ENCODE results near the gene CBX6. TPM values are rescaled to one million over a fixed set of nuclear protein-coding genes. Genes with fewer than 3 reads are reported as not detected.

Gene CBX6
- total and polyA plus RNA-seq, 10 donors = 10.2 to 72.2 (median 38.7) TPM

DNA sequence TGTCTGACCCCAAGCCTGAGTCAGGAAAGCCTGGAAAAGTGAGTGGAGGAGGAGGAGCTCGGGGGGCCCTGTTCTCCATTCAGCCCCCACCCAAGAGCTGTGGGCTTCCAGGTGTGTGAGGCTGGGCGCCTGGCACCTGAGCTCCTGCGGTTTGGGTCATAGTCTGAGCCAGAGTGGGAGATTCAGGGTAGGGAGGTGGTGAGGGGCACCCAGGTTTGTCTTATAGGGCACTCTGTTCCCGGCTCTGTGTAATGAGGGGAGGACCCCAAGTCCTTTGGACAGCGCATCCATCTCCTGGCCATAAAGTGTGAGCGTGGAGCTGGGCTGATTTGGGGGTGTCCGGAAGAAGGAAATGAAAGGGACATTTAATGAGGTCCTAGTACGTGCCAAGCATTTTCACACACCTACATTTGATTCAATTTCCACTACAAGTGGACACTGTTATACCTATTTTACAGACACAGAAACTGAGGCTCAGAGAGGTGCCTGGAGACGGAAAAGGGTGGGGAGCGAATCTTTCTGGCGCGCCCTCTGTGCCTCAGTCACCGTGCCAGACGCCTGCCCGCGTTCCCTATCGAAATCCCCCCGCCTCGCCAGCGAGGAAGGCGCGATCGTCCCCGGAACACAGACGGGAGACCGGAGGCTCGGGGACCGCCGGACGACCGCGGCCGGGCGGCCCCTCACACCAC lies 29.4 kb downstream of the CBX6 start:
- H3K4me1 ChIP-seq = peaks cover 8 to 33% (median 17%) of the 10 kb centered on the region in 6 donors
- H3K27me3 ChIP-seq (replicated peaks in 1 of 7) = peaks cover 0 to 67% (median 23%) of the 10 kb centered on the region in 7 donors
- H3K36me3 ChIP-seq = no peaks in the 10 kb centered on the region
- no peaks in the 10 kb centered on the region for H3K9me3 ChIP-seq
- peak overlapping the region in 5 of 8 donors; percentile 38 to 71 (median 61) for H3K27ac ChIP-seq
- H3K4me3 ChIP-seq = peak overlapping the region; percentile 34 to 74 (median 44)
- DNase-seq = no peak
- intact Hi-C loops (cut with DNase I; ENCODE audit: low total_unique reads) = no loop called here
- WGBS, 5 donors = 27 to 40% (median 30%) methylated on average over 22 to 34 of the region's 34 CpGs
- no peak for TF ChIP-seq POLR2AphosphoS5 (IDR thresholded peaks at IDR 0.05)
- TF ChIP-seq CTCF (IDR thresholded peaks at IDR 0.05 in 8 of 11, conservative IDR thresholded peaks at IDR 0.05 in 3 of 11) = no peak
- TF ChIP-seq POLR2A (IDR thresholded peaks at IDR 0.05) = no peak

- no peaks in the 10 kb centered on the region for H3K36me3 ChIP-seq
- H3K27me3 ChIP-seq (replicated peaks in 1 of 7) = peaks cover 0 to 68% (median 23%) of the 10 kb centered on the region in 7 donors
- TF ChIP-seq CTCF (IDR thresholded peaks at IDR 0.05 in 8 of 11, conservative IDR thresholded peaks at IDR 0.05 in 3 of 11) (no peak), POLR2AphosphoS5 (IDR thresholded peaks at IDR 0.05) (no peak), POLR2A (IDR thresholded peaks at IDR 0.05) (no peak)
- H3K27ac ChIP-seq = no peak overlapping the region
- DNase-seq = no peak
- H3K4me1 ChIP-seq = peaks cover 8 to 33% (median 17%) of the 10 kb centered on the region in 6 donors
- 80 to 92% (median 88%) methylated on average over 5 of the region's 5 CpGs for WGBS, 5 donors
- H3K9me3 ChIP-seq = no peaks in the 10 kb centered on the region
- H3K4me3 ChIP-seq = no peak overlapping the region
- intact Hi-C loops (cut with DNase I; ENCODE audit: low total_unique reads) = no loop called here
Observed at GRCh38 chr22:38841635-38842034, 30.4 kb downstream of the CBX6 start.

GRCh38 chr22:38841211-38841610 lies 30.8 kb downstream of the CBX6 start:
- intact Hi-C loops (cut with DNase I; ENCODE audit: low total_unique reads) = no loop called here

More at GRCh38 chr22:38841211-38841610, 30.8 kb downstream of the CBX6 start:
- DNase-seq = peak; percentile 54
- H3K27me3 ChIP-seq (replicated peaks in 1 of 7) = peaks cover 0 to 64% (median 23%) of the 10 kb centered on the region in 7 donors
- H3K4me3 ChIP-seq = no peak overlapping the region
- no peaks in the 10 kb centered on the region for H3K36me3 ChIP-seq
- no peak for TF ChIP-seq POLR2A (IDR thresholded peaks at IDR 0.05)
- no peak for TF ChIP-seq POLR2AphosphoS5 (IDR thresholded peaks at IDR 0.05)
- TF ChIP-seq CTCF (IDR thresholded peaks at IDR 0.05 in 8 of 11, conservative IDR thresholded peaks at IDR 0.05 in 3 of 11) = no peak
- peaks cover 8 to 33% (median 17%) of the 10 kb centered on the region in 6 donors for H3K4me1 ChIP-seq
- H3K9me3 ChIP-seq = no peaks in the 10 kb centered on the region
- 30 to 60% (median 39%) methylated on average over 4 to 7 of the region's 7 CpGs for WGBS, 5 donors
- no peak overlapping the region for H3K27ac ChIP-seq

Data from spleen (tissue), 11 donors.